HepG2 (cell line): ENCODE measurements around the gene GRID1. TPM values are rescaled to one million over a fixed set of nuclear protein-coding genes. Genes with fewer than 3 reads are reported as not detected.

Experiments used
- ATAC-seq: fragments of 200-7000 bp; cut with Tn5 transposase; 3 replicates; pipeline ENCODE4 v1.9.1; 2020; ENCODE audit warnings: mild to moderate bottlenecking, moderate library complexity
- BruUV-seq: library from RNA; stranded (reverse); fragments of 400-500 nt; replicated peaks from 2 replicates; lab custom pipeline; 2021; lab: Mats Ljungman, UMichigan
- CTCF ChIA-PET: fragments of 300-600 bp; formaldehyde crosslinking; extraction: SDS; loops from one replicate; lab custom pipeline; 2021; ENCODE audit warnings: low total read pairs, inconsistent platforms, low intra/inter-chr PET ratio; lab: Yijun Ruan, JAX
- POLR2A ChIA-PET: fragments of 350-600 bp; sonication (Branson Sonifier 250); formaldehyde crosslinking; loops from one replicate; lab custom pipeline; 2020; ENCODE audit warnings: antibody characterized with exemption, inconsistent platforms; lab: Yijun Ruan, JAX
- DNase-seq: peaks from one replicate; pipeline ENCODE4 v3.0.0-alpha.2; 2015; ENCODE audit warnings: low spot score
- FAIRE-seq: peaks from 3 replicates; lab custom pipeline; 2011; peaks lifted over from hg19 to GRCh38; lab: Jason Lieb, UNC
- H2AFZ ChIP-seq: one replicate; pipeline ENCODE4 v1.6.1; 2011; ENCODE audit warnings: low read length, inconsistent platforms
- H3K27ac ChIP-seq: fragments of 300-600 bp; 3 replicates; pipeline ENCODE4 v1.8.0; 2011; ENCODE audit warnings: mixed run types, mild to moderate bottlenecking, mixed read lengths, low read length, inconsistent platforms; ENCODE audit not compliant: insufficient read depth; ENCODE audit errors: extremely low read length
- H3K27me3 ChIP-seq, 2 experiments: fragments of 200-600 bp in 1 of 2; 2 replicates in 1 of 2; 3 replicates in 1 of 2; pipeline versions ENCODE4 v1.6.0 to v1.8.0; 2011; ENCODE audit warnings: low read length in 2 of 2, mild to moderate bottlenecking in 2 of 2, moderate library complexity in 2 of 2, inconsistent platforms in 1 of 2; ENCODE audit not compliant: insufficient read depth in 2 of 2, control insufficient read depth in 1 of 2
- H3K36me3 ChIP-seq, 2 experiments: fragments of 200-600 bp in 1 of 2; replicated peaks in 1 of 2; 2 replicates in 1 of 2; 3 replicates in 1 of 2; pipeline versions ENCODE4 v1.5.1 to v1.8.0; 2011; ENCODE audit warnings: low read length in 2 of 2, inconsistent platforms in 1 of 2; ENCODE audit not compliant: insufficient read depth in 2 of 2, control insufficient read depth in 1 of 2
- H3K4me1 ChIP-seq: 2 replicates; pipeline ENCODE4 v1.5.1; 2012; ENCODE audit warnings: low read length, inconsistent platforms; ENCODE audit not compliant: insufficient read depth
- H3K4me2 ChIP-seq: 2 replicates; pipeline ENCODE4 v1.6.0; 2011; ENCODE audit warnings: low read depth, low read length, inconsistent platforms
- H3K4me3 ChIP-seq, 3 experiments: fragments of 200-600 bp in 1 of 3; sonication (generic), shearing (Covaris generic) in 1 of 3; replicated peaks in 1 of 3; 2 replicates each; pipeline ENCODE4 v1.5.1; 2011 to 2016; ENCODE audit warnings: low read length in 3 of 3, inconsistent platforms in 2 of 3, low read depth in 2 of 3, mild to moderate bottlenecking in 2 of 3, control low read depth in 1 of 3, mixed read lengths in 1 of 3; ENCODE audit not compliant: insufficient read depth in 1 of 3
- H3K79me2 ChIP-seq: one replicate; pipeline ENCODE4 v1.6.1; 2011; ENCODE audit warnings: low read length, inconsistent platforms; ENCODE audit not compliant: insufficient read depth
- H3K9ac ChIP-seq: 2 replicates; pipeline ENCODE4 v1.6.0; 2011; ENCODE audit warnings: mild to moderate bottlenecking, low read depth, low read length, inconsistent platforms; ENCODE audit not compliant: insufficient read depth
- H3K9me3 ChIP-seq: 2 replicates; pipeline ENCODE4 v1.5.1; 2012; ENCODE audit warnings: mild to moderate bottlenecking, low read length
- H4K20me1 ChIP-seq: 2 replicates; pipeline ENCODE4 v1.6.0; 2011; ENCODE audit warnings: inconsistent platforms, mild to moderate bottlenecking, low read length, moderate library complexity; ENCODE audit not compliant: insufficient read depth
- ARID4A ChIP-seq: sonication (generic); formaldehyde crosslinking; IDR thresholded peaks from 2 replicates; pipeline ENCODE4 v1.5.0; 2020; ENCODE audit warnings: mild to moderate bottlenecking, missing genetic modification reagents, borderline replicate concordance
- CC2D1A ChIP-seq: sonication (generic); formaldehyde crosslinking; IDR thresholded peaks from 2 replicates; pipeline ENCODE4 v1.8.1; 2023; ENCODE audit warnings: mild to moderate bottlenecking, missing genetic modification reagents
- NPAS2 ChIP-seq: sonication (generic); formaldehyde crosslinking; IDR thresholded peaks from 2 replicates; pipeline ENCODE4 v1.8.0; 2022; ENCODE audit warnings: mild to moderate bottlenecking, missing genetic modification reagents, borderline replicate concordance
- SP1 ChIP-seq, 2 experiments: fragments of 450-650 bp in 1 of 2; sonication (generic) in 1 of 2; formaldehyde crosslinking in 1 of 2; IDR thresholded peaks; 2 replicates each; pipeline versions ENCODE4 v1.4.0 to v1.6.1; 2016 to 2020; ENCODE audit warnings: missing genetic modification reagents in 1 of 2
- U2AF1 ChIP-seq: fragments of 200-400 bp; formaldehyde crosslinking; optimal IDR thresholded peaks from 2 replicates; pipeline ENCODE3; 2017; ENCODE audit warnings: mild to moderate bottlenecking, low read depth, low read length
- ZC3H13 ChIP-seq: sonication (generic); formaldehyde crosslinking; IDR thresholded peaks from 2 replicates; pipeline ENCODE4 v1.8.1; 2023; ENCODE audit warnings: mild to moderate bottlenecking, missing genetic modification reagents, moderate library complexity
- ZNF577 ChIP-seq: sonication (generic); formaldehyde crosslinking; IDR thresholded peaks from 2 replicates; pipeline ENCODE4 v1.4.0; 2020; ENCODE audit warnings: mild to moderate bottlenecking, low read depth, missing genetic modification reagents, borderline replicate concordance
- ZZZ3 ChIP-seq: sonication (generic); formaldehyde crosslinking; IDR thresholded peaks from 2 replicates; pipeline ENCODE4 v1.4.0; 2020; ENCODE audit warnings: missing genetic modification reagents, mild to moderate bottlenecking, borderline replicate concordance
- WGBS: methylation state at CpG from one replicate; pipeline ENCODE4 v1.1.6; 2017; ENCODE audit warnings: low lambda C conversion rate; 5-methylcytosine and 5-hydroxymethylcytosine counted together
- in situ Hi-C: cut with HindIII; loops from 2 replicates; pipeline ENCODE4 v1.10.0; 2017; ENCODE audit warnings: low pct_unique_long_range_greater_than_20kb; ENCODE audit not compliant: extremely low pct_ligation_motif_present
- intact Hi-C: fragments of 100-400 bp; cut with micrococcal nuclease; formaldehyde crosslinking; loops from one replicate; pipeline ENCODE4 v1.10.0; 2022; ENCODE audit not compliant: unreplicated experiment
- polyA plus RNA-seq, 8 experiments: library from polyadenylated mRNA; depleted of rRNA in 3 of 8; stranded (reverse) in 7 of 8; unstranded in 1 of 8; fragments of >200 nt; fragmentation: Illumina TruSeq in 4 of 8; extraction: Trizol in 4 of 8; gene quantifications; 2 replicates each; pipeline versions ENCODE4 v1.2.1 to v1.2.3, GENCODE V29; 2011 to 2016; ENCODE audit warnings: low read depth in 4 of 8, missing spikeins in 1 of 8, mixed read lengths in 1 of 8; ENCODE audit not compliant: insufficient read depth in 1 of 8
- total RNA-seq, 5 experiments: library from RNA; depleted of rRNA; stranded (reverse); fragments of >200 nt; fragmentation: Illumina TruSeq; extraction: Trizol; gene quantifications; 2 replicates each; pipeline ENCODE4 v1.2.3, GENCODE V29; 2016; ENCODE audit warnings: low read depth in 1 of 5

Gene GRID1
- total and polyA plus RNA-seq, 2 of the 13 experiments (the other 11 are each of a cell fraction or from before 2014, with no cell fraction given), result 0.05 TPM; not detected in 1

- intact Hi-C loops (no loop called here), in situ Hi-C loops (no loop called here)
- FAIRE-seq (no peak), ATAC-seq (no peak), DNase-seq (no peak)
- Histone ChIP-seq H3K4me1 (no peaks in the 10 kb centered on the region), H2AFZ (no peak overlapping the region), H3K9ac (no peak overlapping the region), H3K4me2 (no peak overlapping the region), H3K79me2 (no peaks in the 10 kb centered on the region), H3K27me3 (no peaks in the 10 kb centered on the region; a peak in 1 of 5 replicates), H3K27ac (no peak overlapping the region), H3K36me3 (no peaks in the 10 kb centered on the region), H3K4me3 (no peak overlapping the region), H4K20me1 (no peaks in the 10 kb centered on the region), H3K9me3 (no peaks in the 10 kb centered on the region)
- CTCF ChIA-PET, result no interaction called here
- WGBS, result 7% methylated on average over 7 of the region's 7 CpGs
- BruUV-seq, result no TSS peak
- POLR2A ChIA-PET, result no interaction called here
- TF ChIP-seq ARID4A (no peak), NPAS2 (CRISPR knock-in tag) (no peak), SP1 (IDR thresholded peaks at IDR 0.05) (no peak), SP1 (CRISPR knock-in tag; IDR thresholded peaks at IDR 0.05) (no peak), U2AF1 (no peak), ZNF577 (no peak), ZZZ3 (no peak), CC2D1A (CRISPR knock-in tag) (no peak), ZC3H13 (CRISPR knock-in tag) (no peak)
Measured at GRCh38 chr10:85734791-85735190, 631.8 kb downstream of the GRID1 start.
